Testis (tissue), 3 donors: ENCODE data around the gene SPAM1. TPM values are rescaled to one million over a fixed set of nuclear protein-coding genes. Genes with fewer than 3 reads are reported as not detected.
"Not testable (repeated sequence)": the region's sequence is repeated elsewhere in the genome, so short reads cannot be mapped to it uniquely, and the experiment has no call there.

Source experiments
- DNase-seq: peaks from one replicate; pipeline ENCODE4 v3.0.0-alpha.2; 2019
- H3K27ac ChIP-seq, 2 donors: fragments of 200-600 bp; sonication (generic); one replicate each; pipeline ENCODE4 v1.5.1; 2019
- H3K27me3 ChIP-seq: fragments of 200-600 bp; sonication (generic); one replicate; pipeline ENCODE4 v1.5.1; 2019
- H3K36me3 ChIP-seq: fragments of 200-600 bp; sonication (generic); one replicate; pipeline ENCODE4 v1.5.1; 2017; ENCODE audit warnings: low read depth; ENCODE audit errors: missing control alignments
- H3K4me1 ChIP-seq: fragments of 200-600 bp; sonication (generic); one replicate; pipeline ENCODE4 v1.5.1; 2019
- H3K4me3 ChIP-seq, 2 donors: fragments of 200-600 bp; sonication (generic); one replicate each; pipeline ENCODE4 v1.5.1; 2017 to 2019
- H3K9me3 ChIP-seq: fragments of 200-600 bp; sonication (generic); one replicate; pipeline ENCODE4 v1.5.1; 2017
- POLR2A ChIP-seq: fragments of 450-650 bp; IDR thresholded peaks from one replicate; pipeline ENCODE4 v1.6.1; 2017; ENCODE audit warnings: antibody characterized with exemption, mild to moderate bottlenecking, moderate library complexity
- WGBS, 2 donors: methylation state at CpG; one replicate each; pipeline ENCODE4 v1.1.5; 2018; 5-methylcytosine and 5-hydroxymethylcytosine counted together
- intact Hi-C: fragments of 100-400 bp; cut with DNase I; formaldehyde crosslinking; loops from one replicate; pipeline ENCODE4 v1.15.1; 2023; ENCODE audit warnings: low total_unique reads
- polyA plus RNA-seq: library from polyadenylated mRNA; stranded (reverse); fragments of 350-450 nt; fragmentation: Illumina TruSeq; extraction: RNeasy Lipid Tissue Mini Kit (QIAGEN cat#74804); gene quantifications from one replicate; pipeline ENCODE4 v1.2.3, GENCODE V29; 2014; ENCODE audit warnings: low read depth, low replicate concordance; ENCODE audit not compliant: insufficient read depth
- total RNA-seq, 2 donors: library from RNA; depleted of rRNA; stranded (reverse); fragments of >200 nt; gene quantifications; one replicate each; pipeline ENCODE4 v1.2.3, GENCODE V29; 2016
- TF ChIP-seq, protein P1 (sequence below), 3 experiments: fragments of 450-650 bp in 2 of 3; fragments of 200-600 bp in 1 of 3; sonication (generic) in 1 of 3; IDR thresholded peaks; one replicate each; pipeline ENCODE4 v1.5.1; 2016 to 2019; ENCODE audit warnings: antibody characterized with exemption in 3 of 3, mild to moderate bottlenecking in 2 of 3, moderate library complexity in 1 of 3

The SPAM1 gene
- total and polyA plus RNA-seq, 3 donors from 2014 or later: 3.9 to 18.1 (median 9.4) TPM

- Histone ChIP-seq H3K4me1 (no peaks in the 10 kb centered on the region), H3K4me3 (no peak overlapping the region), H3K36me3 (no peaks in the 10 kb centered on the region), H3K27ac (no peak overlapping the region), H3K27me3 (no peaks in the 10 kb centered on the region), H3K9me3 (no peaks in the 10 kb centered on the region)
- TF ChIP-seq, protein P1, sequence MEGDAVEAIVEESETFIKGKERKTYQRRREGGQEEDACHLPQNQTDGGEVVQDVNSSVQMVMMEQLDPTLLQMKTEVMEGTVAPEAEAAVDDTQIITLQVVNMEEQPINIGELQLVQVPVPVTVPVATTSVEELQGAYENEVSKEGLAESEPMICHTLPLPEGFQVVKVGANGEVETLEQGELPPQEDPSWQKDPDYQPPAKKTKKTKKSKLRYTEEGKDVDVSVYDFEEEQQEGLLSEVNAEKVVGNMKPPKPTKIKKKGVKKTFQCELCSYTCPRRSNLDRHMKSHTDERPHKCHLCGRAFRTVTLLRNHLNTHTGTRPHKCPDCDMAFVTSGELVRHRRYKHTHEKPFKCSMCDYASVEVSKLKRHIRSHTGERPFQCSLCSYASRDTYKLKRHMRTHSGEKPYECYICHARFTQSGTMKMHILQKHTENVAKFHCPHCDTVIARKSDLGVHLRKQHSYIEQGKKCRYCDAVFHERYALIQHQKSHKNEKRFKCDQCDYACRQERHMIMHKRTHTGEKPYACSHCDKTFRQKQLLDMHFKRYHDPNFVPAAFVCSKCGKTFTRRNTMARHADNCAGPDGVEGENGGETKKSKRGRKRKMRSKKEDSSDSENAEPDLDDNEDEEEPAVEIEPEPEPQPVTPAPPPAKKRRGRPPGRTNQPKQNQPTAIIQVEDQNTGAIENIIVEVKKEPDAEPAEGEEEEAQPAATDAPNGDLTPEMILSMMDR (IDR thresholded peaks at IDR 0.05): no peak
- no peak for TF ChIP-seq POLR2A
- intact Hi-C loops: no loop called here
- DNase-seq: no peak
Observed at GRCh38 chr7:123888192-123888591, 36.8 kb upstream of the SPAM1 start.

- intact Hi-C loops, H3K27ac ChIP-seq, DNase-seq, H3K9me3 ChIP-seq, H3K4me3 ChIP-seq, H3K36me3 ChIP-seq, H3K27me3 ChIP-seq, H3K4me1 ChIP-seq: not testable (repeated sequence)
- 87 to 94% methylated on average over 7 to 10 of the region's 10 CpGs for WGBS, 2 donors
Observed at GRCh38 chr7:123894753-123895152, 30.3 kb upstream of the SPAM1 start.

DNA sequence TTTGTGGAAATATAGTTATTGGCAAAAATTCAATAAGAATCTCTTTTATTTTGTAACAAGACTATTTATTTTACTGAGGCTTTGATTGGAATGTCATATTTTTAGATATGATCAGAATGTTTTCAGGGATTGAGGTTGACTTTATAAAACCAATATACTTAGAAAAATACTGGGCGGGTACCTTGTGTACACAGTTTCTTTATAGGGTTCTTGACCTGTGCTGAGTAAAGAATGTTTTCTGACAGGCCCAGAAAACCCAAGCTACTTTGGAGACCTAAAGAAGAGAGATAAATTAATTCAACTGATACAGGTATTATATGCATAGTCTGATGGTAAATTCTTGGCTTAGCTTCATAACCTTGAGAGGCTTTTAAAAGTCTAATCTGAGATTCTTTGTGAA lies 23.9 kb upstream of the SPAM1 start:
- no peak overlapping the region for H3K27ac ChIP-seq
- H3K9me3 ChIP-seq: no peaks in the 10 kb centered on the region
- WGBS, 2 donors: 84 to 86% methylated on average over 1 of the region's 1 CpG
- no peaks in the 10 kb centered on the region for H3K27me3 ChIP-seq
- no peak for DNase-seq
- H3K4me3 ChIP-seq: no peak overlapping the region
- no peaks in the 10 kb centered on the region for H3K4me1 ChIP-seq
- TF ChIP-seq, protein P1 (IDR thresholded peaks at IDR 0.05): no peak
- no peaks in the 10 kb centered on the region for H3K36me3 ChIP-seq
- intact Hi-C loops: no loop called here

GRCh38 chr7:123905714-123906113 lies 19.3 kb upstream of the SPAM1 start:
- H3K4me1 ChIP-seq: no peaks in the 10 kb centered on the region
- H3K9me3 ChIP-seq: no peaks in the 10 kb centered on the region
- H3K27me3 ChIP-seq: no peaks in the 10 kb centered on the region
- H3K27ac ChIP-seq: no peak overlapping the region
- intact Hi-C loops: no loop called here
- no peak for DNase-seq
- no peak overlapping the region for H3K4me3 ChIP-seq
- no peaks in the 10 kb centered on the region for H3K36me3 ChIP-seq
- TF ChIP-seq POLR2A: no peak
- TF ChIP-seq, protein P1 (IDR thresholded peaks at IDR 0.05): no peak

DNA sequence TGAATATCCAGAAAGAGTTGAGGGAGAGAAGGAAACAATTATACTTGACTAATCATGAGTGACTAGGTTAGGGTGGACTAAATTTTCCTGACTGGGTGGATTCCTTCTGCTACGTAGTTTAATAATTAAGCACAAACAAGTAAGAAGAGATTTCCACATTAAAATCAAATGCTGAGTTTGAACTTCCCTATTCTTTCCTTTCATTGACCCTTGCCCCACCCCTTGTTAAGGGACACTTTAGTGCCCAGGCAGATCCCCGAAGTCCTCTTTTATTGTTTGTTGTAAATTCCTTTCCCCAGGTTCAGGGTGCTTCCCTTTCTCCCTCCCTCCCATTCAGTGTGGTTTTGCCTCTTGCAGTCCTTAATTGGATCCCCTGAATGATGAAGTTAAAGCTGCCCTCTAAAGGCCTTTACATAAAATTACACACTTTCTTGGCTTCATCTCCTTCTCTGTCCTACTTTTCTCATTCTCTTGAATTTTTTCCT lies 8.8 kb upstream of the SPAM1 start:
- intact Hi-C loops: no loop called here
- TF ChIP-seq, protein P1 (IDR thresholded peaks at IDR 0.05): peak in 2 of 3 experiments; percentile 22 to 24
- TF ChIP-seq POLR2A: no peak
- Histone ChIP-seq H3K36me3 (no peaks in the 10 kb centered on the region), H3K9me3 (no peaks in the 10 kb centered on the region), H3K4me1 (no peaks in the 10 kb centered on the region), H3K4me3 (no peak overlapping the region), H3K27ac (no peak overlapping the region), H3K27me3 (no peaks in the 10 kb centered on the region)
- no peak for DNase-seq
- 34 to 55% methylated on average over 2 of the region's 2 CpGs for WGBS, 2 donors
